ENCODE measurements around the gene CD59. TPM values are rescaled to one million over a fixed set of nuclear protein-coding genes. Genes with fewer than 3 reads are reported as not detected.
"Not testable (repeated sequence)": the region's sequence is repeated elsewhere in the genome, so short reads cannot be mapped to it uniquely, and the experiment has no call there.

The CD59 gene
- polyA plus RNA-seq, 1 donor from 2014 or later = 248 TPM

GRCh38 chr11:33664166-33664565, 72.1 kb downstream of the CD59 start:
- no peak for TF ChIP-seq MXI1 (conservative IDR thresholded peaks at IDR 0.05; ENCODE audit: poor library complexity, severe bottlenecking)
- TF ChIP-seq SMC3 (conservative IDR thresholded peaks at IDR 0.05; ENCODE audit: poor library complexity) = no peak
- TF ChIP-seq RAD21 (conservative IDR thresholded peaks at IDR 0.05) = no peak
- no peak for TF ChIP-seq EP300 (conservative IDR thresholded peaks at IDR 0.05; ENCODE audit: poor library complexity, severe bottlenecking)
- TF ChIP-seq EZH2 (IDR thresholded peaks at IDR 0.05; ENCODE audit: borderline replicate concordance, insufficient read depth, low read length, poor library complexity, severe bottlenecking) = no peak
- no peak for TF ChIP-seq CTCF (IDR thresholded peaks at IDR 0.05; ENCODE audit: poor library complexity, severe bottlenecking)
- no peak for TF ChIP-seq TAF1 (IDR thresholded peaks at IDR 0.05; ENCODE audit: low read depth)
- no peak for TF ChIP-seq POLR2AphosphoS5 (IDR thresholded peaks at IDR 0.05)
- no peak for TF ChIP-seq REST (IDR thresholded peaks at IDR 0.05; ENCODE audit: borderline replicate concordance)
- no peak overlapping the region for H3K27ac ChIP-seq (ENCODE audit: low read length)
- no peak overlapping the region for H3K4me3 ChIP-seq (ENCODE audit: low read length)
- no peaks in the 10 kb centered on the region for H3F3A ChIP-seq (ENCODE audit: insufficient read depth, low read length, poor library complexity, severe bottlenecking)
- peaks cover 16% of the 10 kb centered on the region for H3K36me3 ChIP-seq (ENCODE audit: insufficient read depth, low read length)
- no peaks in the 10 kb centered on the region for H3K79me2 ChIP-seq (replicated peaks; ENCODE audit: insufficient read depth, low read length)
- H3K27me3 ChIP-seq (ENCODE audit: insufficient read depth, low read depth, low read length) = no peaks in the 10 kb centered on the region
- no peak overlapping the region for H3K9ac ChIP-seq (ENCODE audit: low read length)
- no peak overlapping the region for H3K4me2 ChIP-seq (ENCODE audit: low read length)
- no peaks in the 10 kb centered on the region for H3K9me3 ChIP-seq (ENCODE audit: low read length)
- H3K9me2 ChIP-seq (ENCODE audit: insufficient read depth, low read length) = no peaks in the 10 kb centered on the region
- no peak overlapping the region for H2AFZ ChIP-seq (ENCODE audit: low read depth, low read length)
- H4K20me1 ChIP-seq (ENCODE audit: insufficient read depth) = no peaks in the 10 kb centered on the region

GRCh38 chr11:33663121-33663520, 73.1 kb downstream of the CD59 start:
- no peak overlapping the region for H3K9ac ChIP-seq (ENCODE audit: low read length)
- H3K4me3 ChIP-seq (ENCODE audit: low read length) = no peak overlapping the region
- no peaks in the 10 kb centered on the region for H3K27me3 ChIP-seq (ENCODE audit: insufficient read depth, low read depth, low read length)
- H3K79me2 ChIP-seq (replicated peaks; ENCODE audit: insufficient read depth, low read length) = no peaks in the 10 kb centered on the region
- H3K36me3 ChIP-seq (ENCODE audit: insufficient read depth, low read length) = peaks cover 15% of the 10 kb centered on the region
- TF ChIP-seq RAD21 (conservative IDR thresholded peaks at IDR 0.05) (no peak), POLR2AphosphoS5 (IDR thresholded peaks at IDR 0.05) (no peak), REST (IDR thresholded peaks at IDR 0.05; ENCODE audit: borderline replicate concordance) (no peak), EP300 (conservative IDR thresholded peaks at IDR 0.05; ENCODE audit: poor library complexity, severe bottlenecking) (no peak), EZH2 (IDR thresholded peaks at IDR 0.05; ENCODE audit: borderline replicate concordance, insufficient read depth, low read length, poor library complexity, severe bottlenecking) (no peak), SMC3 (conservative IDR thresholded peaks at IDR 0.05; ENCODE audit: poor library complexity) (no peak), TAF1 (IDR thresholded peaks at IDR 0.05; ENCODE audit: low read depth) (no peak), MXI1 (conservative IDR thresholded peaks at IDR 0.05; ENCODE audit: poor library complexity, severe bottlenecking) (no peak), CTCF (IDR thresholded peaks at IDR 0.05; ENCODE audit: poor library complexity, severe bottlenecking) (no peak)
- H3K9me3 ChIP-seq (ENCODE audit: low read length) = no peaks in the 10 kb centered on the region
- no peak overlapping the region for H3K27ac ChIP-seq (ENCODE audit: low read length)
- H3K9me2 ChIP-seq (ENCODE audit: insufficient read depth, low read length) = no peaks in the 10 kb centered on the region
- no peak overlapping the region for H3K4me2 ChIP-seq (ENCODE audit: low read length)
- H3F3A ChIP-seq (ENCODE audit: insufficient read depth, low read length, poor library complexity, severe bottlenecking) = no peaks in the 10 kb centered on the region
- no peaks in the 10 kb centered on the region for H4K20me1 ChIP-seq (ENCODE audit: insufficient read depth)
- H2AFZ ChIP-seq (ENCODE audit: low read depth, low read length) = no peak overlapping the region

GRCh38 chr11:33661526-33661925, 74.7 kb downstream of the CD59 start:
- H3K4me3 ChIP-seq (ENCODE audit: low read length); H2AFZ ChIP-seq (ENCODE audit: low read depth, low read length); H3K9me2 ChIP-seq (ENCODE audit: insufficient read depth, low read length); H3K27ac ChIP-seq (ENCODE audit: low read length); H3F3A ChIP-seq (ENCODE audit: insufficient read depth, low read length, poor library complexity, severe bottlenecking); H3K36me3 ChIP-seq (ENCODE audit: insufficient read depth, low read length); H3K79me2 ChIP-seq (replicated peaks; ENCODE audit: insufficient read depth, low read length); H3K9ac ChIP-seq (ENCODE audit: low read length); H3K9me3 ChIP-seq (ENCODE audit: low read length); H3K27me3 ChIP-seq (ENCODE audit: insufficient read depth, low read depth, low read length); H4K20me1 ChIP-seq (ENCODE audit: insufficient read depth); H3K4me2 ChIP-seq (ENCODE audit: low read length): not testable (repeated sequence)
